IMR-90 (cell line): ENCODE measurements around the gene PLD6. TPM values are rescaled to one million over a fixed set of nuclear protein-coding genes. Genes with fewer than 3 reads are reported as not detected.
"Not testable (repeated sequence)": the region's sequence is repeated elsewhere in the genome, so short reads cannot be mapped to it uniquely, and the experiment has no call there.

Source experiments
- ATAC-seq: fragments of 200-7000 bp; cut with Tn5 transposase; 2 replicates; pipeline ENCODE4 v1.9.1; 2020; ENCODE audit warnings: low read depth, mild to moderate bottlenecking, moderate library complexity
- BruUV-seq: library from RNA; stranded (reverse); fragments of 400-500 nt; replicated peaks from 2 replicates; lab custom pipeline; 2021; lab: Mats Ljungman, UMichigan
- CTCF ChIA-PET: fragments of 300-600 bp; formaldehyde crosslinking; extraction: SDS; loops from one replicate; lab custom pipeline; 2021; ENCODE audit warnings: antibody characterized with exemption; lab: Yijun Ruan, JAX
- POLR2A ChIA-PET: fragments of 300-600 bp; sonication (Branson Sonifier 250); formaldehyde crosslinking; loops from one replicate; lab custom pipeline; 2022; ENCODE audit warnings: antibody characterized with exemption; ENCODE audit not compliant: unreplicated experiment; lab: Charles Lee
- DNase-seq: peaks from one replicate; pipeline ENCODE4 v3.0.0; 2013
- H2AFZ ChIP-seq: replicated peaks from 2 replicates; pipeline ENCODE3; 2013; ENCODE audit warnings: low read length, mild to moderate bottlenecking; ENCODE audit not compliant: poor library complexity
- H2AK5ac ChIP-seq: 2 replicates; pipeline ENCODE4 v1.6.1; 2013; ENCODE audit warnings: low read depth, low read length, inconsistent platforms
- H2AK9ac ChIP-seq: replicated peaks from 2 replicates; pipeline ENCODE3; 2013; ENCODE audit warnings: mild to moderate bottlenecking, low read depth, low read length, moderate library complexity; ENCODE audit not compliant: poor library complexity
- H2BK120ac ChIP-seq: 2 replicates; pipeline ENCODE4 v1.6.1; 2013; ENCODE audit warnings: low read depth, low read length, inconsistent platforms
- H2BK15ac ChIP-seq: 3 replicates; pipeline ENCODE4 v1.6.1; 2013; ENCODE audit warnings: low read depth, low read length, inconsistent platforms
- H2BK20ac ChIP-seq: 2 replicates; pipeline ENCODE4 v1.6.1; 2013; ENCODE audit warnings: low read depth, mild to moderate bottlenecking, inconsistent platforms, low read length, moderate library complexity
- H2BK5ac ChIP-seq: 2 replicates; pipeline ENCODE4 v1.6.1; 2013; ENCODE audit warnings: mild to moderate bottlenecking, low read depth, low read length, inconsistent platforms; ENCODE audit not compliant: poor library complexity, severe bottlenecking
- H3K14ac ChIP-seq: replicated peaks from 2 replicates; pipeline ENCODE4 v1.6.1; 2013; ENCODE audit warnings: low read depth, low read length, inconsistent platforms
- H3K18ac ChIP-seq: 2 replicates; pipeline ENCODE4 v1.6.1; 2013; ENCODE audit warnings: low read depth, low read length, control low read depth
- H3K23ac ChIP-seq: 2 replicates; pipeline ENCODE4 v1.6.1; 2013; ENCODE audit warnings: low read depth, low read length, inconsistent platforms
- H3K27ac ChIP-seq: 2 replicates; pipeline ENCODE4 v1.5.1; 2013; ENCODE audit warnings: mild to moderate bottlenecking, control low read depth, low read length; ENCODE audit not compliant: insufficient read depth
- H3K27me3 ChIP-seq: 2 replicates; pipeline ENCODE4 v1.6.1; 2013; ENCODE audit warnings: low read length; ENCODE audit not compliant: control insufficient read depth, insufficient read depth
- H3K36me3 ChIP-seq: 2 replicates; pipeline ENCODE4 v1.6.1; 2013; ENCODE audit warnings: low read length, mixed read lengths; ENCODE audit not compliant: control insufficient read depth, insufficient read depth
- H3K4ac ChIP-seq: 2 replicates; pipeline ENCODE4 v1.6.1; 2013; ENCODE audit warnings: low read depth, low read length, inconsistent platforms
- H3K4me1 ChIP-seq: 2 replicates; pipeline ENCODE4 v1.6.1; 2013; ENCODE audit warnings: low read length, mixed read lengths; ENCODE audit not compliant: control insufficient read depth, insufficient read depth
- H3K4me2 ChIP-seq: 2 replicates; pipeline ENCODE4 v1.6.1; 2013; ENCODE audit warnings: low read depth, mild to moderate bottlenecking, control low read depth, low read length, moderate library complexity
- H3K4me3 ChIP-seq: 2 replicates; pipeline ENCODE4 v1.5.1; 2013; ENCODE audit warnings: low read depth, mild to moderate bottlenecking, control low read depth, low read length, moderate library complexity; ENCODE audit not compliant: insufficient read depth
- H3K56ac ChIP-seq: 2 replicates; pipeline ENCODE4 v1.6.1; 2013; ENCODE audit warnings: low read length, inconsistent platforms; ENCODE audit not compliant: insufficient read depth; ENCODE audit errors: extremely low read depth
- H3K79me1 ChIP-seq, 2 experiments: 2 replicates each; pipeline ENCODE4 v1.6.1; 2013; ENCODE audit warnings: low read length in 2 of 2, inconsistent platforms in 1 of 2, low read depth in 1 of 2
- H3K9ac ChIP-seq: 2 replicates; pipeline ENCODE4 v1.6.1; 2013; ENCODE audit warnings: low read depth, low read length, control low read depth
- H3K9me1 ChIP-seq: 2 replicates; pipeline ENCODE4 v1.6.1; 2013; ENCODE audit warnings: low read length, inconsistent platforms; ENCODE audit not compliant: insufficient read depth
- H3K9me3 ChIP-seq: 2 replicates; pipeline ENCODE4 v1.6.1; 2013; ENCODE audit warnings: low read length; ENCODE audit not compliant: control insufficient read depth, insufficient read depth
- H4K20me1 ChIP-seq: 2 replicates; pipeline ENCODE4 v1.6.1; 2013; ENCODE audit warnings: low read length, inconsistent platforms; ENCODE audit not compliant: insufficient read depth
- H4K5ac ChIP-seq: 2 replicates; pipeline ENCODE4 v1.6.1; 2013; ENCODE audit warnings: mild to moderate bottlenecking, low read depth, low read length, control low read depth
- H4K8ac ChIP-seq, 2 experiments: 2 replicates each; pipeline ENCODE4 v1.6.1; 2013; ENCODE audit warnings: low read depth in 2 of 2, low read length in 2 of 2, control low read depth in 1 of 2, inconsistent platforms in 1 of 2
- H4K91ac ChIP-seq: 2 replicates; pipeline ENCODE4 v1.6.1; 2013; ENCODE audit warnings: low read depth, low read length, inconsistent platforms; ENCODE audit not compliant: insufficient read depth
- WGBS, 2 experiments: methylation state at CpG; one replicate each; pipeline versions ENCODE4 v1.1.5 to v1.1.7; 2013; ENCODE audit warnings: missing lambda C conversion rate in 2 of 2; ENCODE audit not compliant: insufficient read length in 1 of 2; ENCODE audit errors: extremely low coverage in 2 of 2; 5-methylcytosine and 5-hydroxymethylcytosine counted together
- dilution Hi-C: fragments of 300-500 bp; cut with HindIII; formaldehyde crosslinking; loops from one replicate; pipeline ENCODE4 v1.14.3; 2018; ENCODE audit warnings: low sequenced_read_pairs; ENCODE audit not compliant: unreplicated experiment
- in situ Hi-C: fragments of 300-500 bp; cut with MboI; formaldehyde crosslinking; loops from 3 replicates; pipeline ENCODE4 v1.14.3; 2019; ENCODE audit warnings: low sequenced_read_pairs, inconsistent platforms, mixed read lengths
- intact Hi-C: fragments of 100-400 bp; cut with micrococcal nuclease; formaldehyde crosslinking; loops from 2 replicates; pipeline ENCODE4 v1.10.0; 2022
- polyA plus RNA-seq, 3 experiments: library from polyadenylated mRNA; depleted of rRNA; stranded (reverse); fragments of >200 nt; gene quantifications; 2 replicates each; pipeline ENCODE4 v1.2.3, GENCODE V29; 2012; ENCODE audit warnings: low replicate concordance in 1 of 3
- total RNA-seq: library from RNA; depleted of rRNA; stranded (reverse); fragments of >200 nt; gene quantifications from 2 replicates; pipeline ENCODE4 v1.2.3, GENCODE V29; 2012

The PLD6 gene
- total and polyA plus RNA-seq, 2 of the 4 experiments (the other 2 are of a cell fraction): 1.1 to 1.5 TPM

DNA sequence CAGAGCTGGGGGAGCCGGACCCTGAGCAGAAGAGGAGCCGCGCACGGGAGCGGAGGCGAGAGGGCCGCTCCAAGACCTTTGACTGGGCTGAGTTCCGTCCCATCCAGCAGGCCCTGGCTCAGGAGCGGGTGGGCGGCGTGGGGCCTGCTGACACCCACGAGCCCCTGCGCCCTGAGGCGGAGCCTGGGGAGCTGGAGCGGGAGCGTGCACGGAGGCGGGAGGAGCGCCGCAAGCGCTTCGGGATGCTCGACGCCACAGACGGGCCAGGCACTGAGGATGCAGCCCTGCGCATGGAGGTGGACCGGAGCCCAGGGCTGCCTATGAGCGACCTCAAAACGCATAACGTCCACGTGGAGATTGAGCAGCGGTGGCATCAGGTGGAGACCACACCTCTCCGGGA is 47.6 kb downstream of the PLD6 start:
- H3K27ac ChIP-seq, H2AK5ac ChIP-seq, H3K56ac ChIP-seq, H3K14ac ChIP-seq, dilution Hi-C loops, H2AK9ac ChIP-seq, H3K27me3 ChIP-seq, in situ Hi-C loops, H2BK15ac ChIP-seq, ATAC-seq, H4K5ac ChIP-seq, H2BK120ac ChIP-seq, H3K9ac ChIP-seq, BruUV-seq, H3K23ac ChIP-seq, POLR2A ChIA-PET, intact Hi-C loops, H3K4me2 ChIP-seq, H2BK5ac ChIP-seq, H3K4me3 ChIP-seq, H3K4ac ChIP-seq, H2BK20ac ChIP-seq, H3K9me3 ChIP-seq, DNase-seq, H4K91ac ChIP-seq, CTCF ChIA-PET, H3K18ac ChIP-seq, H2AFZ ChIP-seq, H4K8ac ChIP-seq: not testable (repeated sequence)
- Histone ChIP-seq H4K20me1 (peaks cover 19% of the 10 kb centered on the region), H3K79me1 (peaks cover 34 to 65% of the 10 kb centered on the region in 2 experiments), H3K4me1 (peaks cover 13% of the 10 kb centered on the region), H3K36me3 (peaks cover 76% of the 10 kb centered on the region), H3K9me1 (peaks cover 14% of the 10 kb centered on the region)
- 97% methylated on average over 27 of the region's 33 CpGs; no CpG with 5 or more reads in 1 of the 2 experiments for WGBS, 2 experiments
